ENCODE measurements around the gene MPPED1.

DNA sequence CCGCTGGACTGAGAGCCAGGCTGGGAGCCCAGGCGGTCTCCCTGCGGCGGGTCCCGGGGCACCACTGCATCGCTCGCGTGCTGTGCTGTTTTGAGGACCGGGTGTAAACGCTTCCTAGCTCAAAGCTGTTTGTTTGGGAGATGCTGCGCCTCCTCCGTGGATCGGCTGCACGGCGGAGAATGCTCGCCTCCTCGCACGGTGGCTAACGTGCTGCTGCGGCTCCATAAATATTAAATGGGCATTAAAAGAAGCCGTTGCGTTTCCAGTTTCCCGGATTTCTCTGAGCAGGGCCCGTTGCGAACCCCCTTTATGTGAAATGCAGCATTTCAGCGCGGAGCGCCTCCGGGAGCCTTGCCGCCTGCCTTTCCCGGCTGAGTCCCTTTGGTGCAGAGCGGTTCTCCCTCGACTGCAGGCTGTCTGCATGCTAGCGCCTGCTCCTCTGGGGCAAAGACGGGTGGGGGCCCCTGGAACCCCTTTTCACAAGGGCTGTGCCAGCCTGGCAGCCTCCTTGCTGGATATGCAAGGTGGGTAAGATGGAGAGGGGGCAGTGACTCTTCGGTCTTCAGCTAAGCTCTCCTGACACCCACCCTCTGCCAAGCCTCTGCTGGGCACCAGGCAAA is 9.3 kb downstream of the MPPED1 start:
- TF ChIP-seq, protein P1, sequence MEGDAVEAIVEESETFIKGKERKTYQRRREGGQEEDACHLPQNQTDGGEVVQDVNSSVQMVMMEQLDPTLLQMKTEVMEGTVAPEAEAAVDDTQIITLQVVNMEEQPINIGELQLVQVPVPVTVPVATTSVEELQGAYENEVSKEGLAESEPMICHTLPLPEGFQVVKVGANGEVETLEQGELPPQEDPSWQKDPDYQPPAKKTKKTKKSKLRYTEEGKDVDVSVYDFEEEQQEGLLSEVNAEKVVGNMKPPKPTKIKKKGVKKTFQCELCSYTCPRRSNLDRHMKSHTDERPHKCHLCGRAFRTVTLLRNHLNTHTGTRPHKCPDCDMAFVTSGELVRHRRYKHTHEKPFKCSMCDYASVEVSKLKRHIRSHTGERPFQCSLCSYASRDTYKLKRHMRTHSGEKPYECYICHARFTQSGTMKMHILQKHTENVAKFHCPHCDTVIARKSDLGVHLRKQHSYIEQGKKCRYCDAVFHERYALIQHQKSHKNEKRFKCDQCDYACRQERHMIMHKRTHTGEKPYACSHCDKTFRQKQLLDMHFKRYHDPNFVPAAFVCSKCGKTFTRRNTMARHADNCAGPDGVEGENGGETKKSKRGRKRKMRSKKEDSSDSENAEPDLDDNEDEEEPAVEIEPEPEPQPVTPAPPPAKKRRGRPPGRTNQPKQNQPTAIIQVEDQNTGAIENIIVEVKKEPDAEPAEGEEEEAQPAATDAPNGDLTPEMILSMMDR (conservative IDR thresholded peaks at IDR 0.05) = no peak
- TF ChIP-seq EZH2 (IDR thresholded peaks at IDR 0.05; ENCODE audit: low read depth) = no peak
